Upper lobe of left lung (tissue), 4 donors: Measurements from ENCODE around the gene C20orf144.
"Not testable (repeated sequence)": the region's sequence is repeated elsewhere in the genome, so short reads cannot be mapped to it uniquely, and the experiment has no call there.

Experiments used
- POLR2AphosphoS5 ChIP-seq, 2 donors: sonication (generic); formaldehyde crosslinking; IDR thresholded peaks; one replicate each; pipeline ENCODE4 v1.5.1; 2017; ENCODE audit warnings: antibody characterized with exemption in 2 of 2
- TF ChIP-seq, protein P1 (sequence below), 6 experiments: fragments of 450-650 bp in 4 of 6; fragments of 200-600 bp in 2 of 6; sonication (generic) in 2 of 6; IDR thresholded peaks; one replicate each; pipeline ENCODE4 v1.5.1; 2016 to 2019; ENCODE audit warnings: antibody characterized with exemption in 6 of 6

- TF ChIP-seq, protein P1, sequence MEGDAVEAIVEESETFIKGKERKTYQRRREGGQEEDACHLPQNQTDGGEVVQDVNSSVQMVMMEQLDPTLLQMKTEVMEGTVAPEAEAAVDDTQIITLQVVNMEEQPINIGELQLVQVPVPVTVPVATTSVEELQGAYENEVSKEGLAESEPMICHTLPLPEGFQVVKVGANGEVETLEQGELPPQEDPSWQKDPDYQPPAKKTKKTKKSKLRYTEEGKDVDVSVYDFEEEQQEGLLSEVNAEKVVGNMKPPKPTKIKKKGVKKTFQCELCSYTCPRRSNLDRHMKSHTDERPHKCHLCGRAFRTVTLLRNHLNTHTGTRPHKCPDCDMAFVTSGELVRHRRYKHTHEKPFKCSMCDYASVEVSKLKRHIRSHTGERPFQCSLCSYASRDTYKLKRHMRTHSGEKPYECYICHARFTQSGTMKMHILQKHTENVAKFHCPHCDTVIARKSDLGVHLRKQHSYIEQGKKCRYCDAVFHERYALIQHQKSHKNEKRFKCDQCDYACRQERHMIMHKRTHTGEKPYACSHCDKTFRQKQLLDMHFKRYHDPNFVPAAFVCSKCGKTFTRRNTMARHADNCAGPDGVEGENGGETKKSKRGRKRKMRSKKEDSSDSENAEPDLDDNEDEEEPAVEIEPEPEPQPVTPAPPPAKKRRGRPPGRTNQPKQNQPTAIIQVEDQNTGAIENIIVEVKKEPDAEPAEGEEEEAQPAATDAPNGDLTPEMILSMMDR (IDR thresholded peaks at IDR 0.05), result not testable (repeated sequence)
- not testable (repeated sequence) for TF ChIP-seq POLR2AphosphoS5 (IDR thresholded peaks at IDR 0.05)
These were observed 15.0 kb upstream of the C20orf144 start for GRCh38 chr20:33646959-33647602.
